ENCODE data around the gene APP.

The APP gene

GRCh38 chr21:25842925-25843324 is 327.6 kb downstream of the APP start:
- Histone ChIP-seq H3K79me2 (ENCODE audit: insufficient read depth, low read length) (no peaks in the 10 kb centered on the region), H3K36me3 (ENCODE audit: insufficient read depth, low read length) (no peaks in the 10 kb centered on the region), H2AFZ (ENCODE audit: low read length) (no peak overlapping the region), H3K4me2 (ENCODE audit: low read length) (no peak overlapping the region), H3K9me3 (ENCODE audit: low read length) (no peaks in the 10 kb centered on the region), H3F3A (ENCODE audit: insufficient read depth, low read length) (no peaks in the 10 kb centered on the region), H3K27ac (ENCODE audit: low read depth, low read length, poor library complexity, severe bottlenecking) (no peak overlapping the region), H4K20me1 (ENCODE audit: insufficient read depth, low read length) (no peaks in the 10 kb centered on the region), H3K27me3 (ENCODE audit: insufficient read depth, low read length) (0 out of 2 replicates have a peak, but pooled peaks cover 3% of the 10 kb centered on the region), H3K9ac (ENCODE audit: low read length) (no peak overlapping the region), H3K9me2 (ENCODE audit: low read depth, low read length) (no peaks in the 10 kb centered on the region), H3K4me3 (ENCODE audit: low read depth, low read length, poor library complexity, severe bottlenecking) (no peak overlapping the region), H3K4me1 (ENCODE audit: insufficient read depth, low read length, severe bottlenecking) (no peaks in the 10 kb centered on the region)
- TF ChIP-seq, protein P1, sequence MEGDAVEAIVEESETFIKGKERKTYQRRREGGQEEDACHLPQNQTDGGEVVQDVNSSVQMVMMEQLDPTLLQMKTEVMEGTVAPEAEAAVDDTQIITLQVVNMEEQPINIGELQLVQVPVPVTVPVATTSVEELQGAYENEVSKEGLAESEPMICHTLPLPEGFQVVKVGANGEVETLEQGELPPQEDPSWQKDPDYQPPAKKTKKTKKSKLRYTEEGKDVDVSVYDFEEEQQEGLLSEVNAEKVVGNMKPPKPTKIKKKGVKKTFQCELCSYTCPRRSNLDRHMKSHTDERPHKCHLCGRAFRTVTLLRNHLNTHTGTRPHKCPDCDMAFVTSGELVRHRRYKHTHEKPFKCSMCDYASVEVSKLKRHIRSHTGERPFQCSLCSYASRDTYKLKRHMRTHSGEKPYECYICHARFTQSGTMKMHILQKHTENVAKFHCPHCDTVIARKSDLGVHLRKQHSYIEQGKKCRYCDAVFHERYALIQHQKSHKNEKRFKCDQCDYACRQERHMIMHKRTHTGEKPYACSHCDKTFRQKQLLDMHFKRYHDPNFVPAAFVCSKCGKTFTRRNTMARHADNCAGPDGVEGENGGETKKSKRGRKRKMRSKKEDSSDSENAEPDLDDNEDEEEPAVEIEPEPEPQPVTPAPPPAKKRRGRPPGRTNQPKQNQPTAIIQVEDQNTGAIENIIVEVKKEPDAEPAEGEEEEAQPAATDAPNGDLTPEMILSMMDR (IDR thresholded peaks at IDR 0.05; ENCODE audit: low read length): no peak
- TF ChIP-seq EZH2 (IDR thresholded peaks at IDR 0.05; ENCODE audit: borderline replicate concordance, low read length): no peak

GRCh38 chr21:25838809-25839208 is 331.8 kb downstream of the APP start:
- Histone ChIP-seq H2AFZ (ENCODE audit: low read length) (no peak overlapping the region), H3K4me3 (ENCODE audit: low read depth, low read length, poor library complexity, severe bottlenecking) (no peak overlapping the region), H3K9ac (ENCODE audit: low read length) (no peak overlapping the region), H3F3A (ENCODE audit: insufficient read depth, low read length) (no peaks in the 10 kb centered on the region), H3K9me2 (ENCODE audit: low read depth, low read length) (no peaks in the 10 kb centered on the region), H4K20me1 (ENCODE audit: insufficient read depth, low read length) (no peaks in the 10 kb centered on the region), H3K36me3 (ENCODE audit: insufficient read depth, low read length) (no peaks in the 10 kb centered on the region), H3K27me3 (ENCODE audit: insufficient read depth, low read length) (0 out of 2 replicates have a peak, but pooled peaks cover under 1% of the 10 kb centered on the region), H3K79me2 (ENCODE audit: insufficient read depth, low read length) (no peaks in the 10 kb centered on the region), H3K4me1 (ENCODE audit: insufficient read depth, low read length, severe bottlenecking) (no peaks in the 10 kb centered on the region), H3K27ac (ENCODE audit: low read depth, low read length, poor library complexity, severe bottlenecking) (no peak overlapping the region), H3K4me2 (ENCODE audit: low read length) (no peak overlapping the region), H3K9me3 (ENCODE audit: low read length) (no peaks in the 10 kb centered on the region)
- TF ChIP-seq, protein P1 (IDR thresholded peaks at IDR 0.05; ENCODE audit: low read length): no peak

- TF ChIP-seq EZH2 (IDR thresholded peaks at IDR 0.05; ENCODE audit: borderline replicate concordance, low read length): no peak
- TF ChIP-seq, protein P1 (IDR thresholded peaks at IDR 0.05; ENCODE audit: low read length): no peak
- Histone ChIP-seq H3K4me3 (ENCODE audit: low read depth, low read length, poor library complexity, severe bottlenecking) (no peak overlapping the region), H4K20me1 (ENCODE audit: insufficient read depth, low read length) (no peaks in the 10 kb centered on the region), H3K27ac (ENCODE audit: low read depth, low read length, poor library complexity, severe bottlenecking) (no peak overlapping the region), H3F3A (ENCODE audit: insufficient read depth, low read length) (no peaks in the 10 kb centered on the region), H3K9ac (ENCODE audit: low read length) (no peak overlapping the region), H3K79me2 (ENCODE audit: insufficient read depth, low read length) (no peaks in the 10 kb centered on the region), H3K9me3 (ENCODE audit: low read length) (no peaks in the 10 kb centered on the region), H2AFZ (ENCODE audit: low read length) (no peak overlapping the region), H3K36me3 (ENCODE audit: insufficient read depth, low read length) (no peaks in the 10 kb centered on the region), H3K4me1 (ENCODE audit: insufficient read depth, low read length, severe bottlenecking) (no peaks in the 10 kb centered on the region), H3K27me3 (ENCODE audit: insufficient read depth, low read length) (no peaks in the 10 kb centered on the region), H3K9me2 (ENCODE audit: low read depth, low read length) (no peaks in the 10 kb centered on the region), H3K4me2 (ENCODE audit: low read length) (no peak overlapping the region)
Measured at GRCh38 chr21:25837533-25838265, 332.9 kb downstream of the APP start.
